ENCODE results near the gene TCF12.
A peak's percentile ranks its signal among the peaks of the same experiment; 100 is the strongest.

The TCF12 gene

GRCh38 chr15:57306944-57307411 lies 388.5 kb downstream of the TCF12 start:
- Histone ChIP-seq H2AFZ (ENCODE audit: low read length) (no peak overlapping the region), H3K27ac (ENCODE audit: low read depth, low read length, poor library complexity, severe bottlenecking) (no peak overlapping the region)
- TF ChIP-seq EZH2 (IDR thresholded peaks at IDR 0.05; ENCODE audit: borderline replicate concordance, low read length) (no peak), CTCF (IDR thresholded peaks at IDR 0.05; ENCODE audit: low read length) (no peak; the same call in 1 of the 2 replicates)

DNA sequence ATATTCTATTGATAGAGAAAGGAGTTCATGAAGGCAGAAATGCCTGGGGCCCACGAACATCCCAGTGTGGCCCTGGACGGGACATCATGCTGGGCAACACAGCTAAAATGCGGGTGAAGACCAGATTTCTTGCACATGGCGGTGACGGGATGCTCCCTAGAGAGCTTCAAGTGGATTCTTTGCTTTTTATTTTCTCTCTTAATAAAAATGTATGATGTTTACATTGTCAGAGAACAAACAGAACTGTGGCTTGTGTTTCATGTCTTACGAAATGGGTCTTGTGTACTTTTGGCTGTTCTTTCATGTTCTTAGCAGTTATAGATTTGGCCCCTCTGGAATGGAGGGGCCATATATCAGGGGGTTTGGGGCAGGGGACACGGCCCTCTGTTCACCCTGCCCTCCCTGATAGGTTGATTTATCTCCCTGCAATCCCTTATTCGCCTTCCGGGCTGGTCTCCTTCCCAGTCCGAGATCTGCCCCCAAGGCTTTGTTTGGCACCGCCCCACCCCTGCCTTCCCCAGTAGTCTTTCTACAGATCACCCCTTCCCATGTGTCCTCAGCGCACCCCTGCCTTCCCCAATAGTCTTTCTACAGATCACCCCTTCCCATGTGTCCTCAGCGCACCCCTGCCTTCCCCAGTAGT lies 389.2 kb downstream of the TCF12 start:
- Histone ChIP-seq H2AFZ (ENCODE audit: low read length) (no peak overlapping the region), H3K4me2 (ENCODE audit: low read length) (no peak overlapping the region), H3K9ac (ENCODE audit: low read length) (no peak overlapping the region), H3K4me1 (ENCODE audit: insufficient read depth, low read length, severe bottlenecking) (peaks cover 44% of the 10 kb centered on the region), H3K9me2 (ENCODE audit: low read depth, low read length) (no peaks in the 10 kb centered on the region), H3K9me3 (ENCODE audit: low read length) (no peaks in the 10 kb centered on the region), H3K27ac (ENCODE audit: low read depth, low read length, poor library complexity, severe bottlenecking) (no peak overlapping the region), H3F3A (ENCODE audit: insufficient read depth, low read length) (no peaks in the 10 kb centered on the region), H3K79me2 (ENCODE audit: insufficient read depth, low read length) (peaks cover 25% of the 10 kb centered on the region), H4K20me1 (ENCODE audit: insufficient read depth, low read length) (no peaks in the 10 kb centered on the region), H3K27me3 (ENCODE audit: insufficient read depth, low read length) (no peaks in the 10 kb centered on the region), H3K36me3 (ENCODE audit: insufficient read depth, low read length) (peaks cover 39% of the 10 kb centered on the region), H3K4me3 (ENCODE audit: low read depth, low read length, poor library complexity, severe bottlenecking) (no peak overlapping the region)
- TF ChIP-seq CTCF (IDR thresholded peaks at IDR 0.05; ENCODE audit: low read length) (no peak), EZH2 (IDR thresholded peaks at IDR 0.05; ENCODE audit: borderline replicate concordance, low read length) (no peak)

More at GRCh38 chr15:57306944-57307411, 388.5 kb downstream of the TCF12 start:
- Histone ChIP-seq H3F3A (ENCODE audit: insufficient read depth, low read length) (no peaks in the 10 kb centered on the region), H3K4me1 (ENCODE audit: insufficient read depth, low read length, severe bottlenecking) (peaks cover 44% of the 10 kb centered on the region), H3K36me3 (ENCODE audit: insufficient read depth, low read length) (peaks cover 46% of the 10 kb centered on the region), H3K9me2 (ENCODE audit: low read depth, low read length) (no peaks in the 10 kb centered on the region), H3K79me2 (ENCODE audit: insufficient read depth, low read length) (peaks cover 32% of the 10 kb centered on the region), H3K9ac (ENCODE audit: low read length) (peak overlapping the region; percentile 47; the same call in 1 of the 2 replicates), H3K9me3 (ENCODE audit: low read length) (no peaks in the 10 kb centered on the region), H3K4me2 (ENCODE audit: low read length) (peak overlapping the region; percentile 76), H4K20me1 (ENCODE audit: insufficient read depth, low read length) (no peaks in the 10 kb centered on the region), H3K4me3 (ENCODE audit: low read depth, low read length, poor library complexity, severe bottlenecking) (peak overlapping the region; percentile 56), H3K27me3 (ENCODE audit: insufficient read depth, low read length) (no peaks in the 10 kb centered on the region)

- no peak overlapping the region for H3K4me2 ChIP-seq (ENCODE audit: low read length)
- no peaks in the 10 kb centered on the region for H3K27me3 ChIP-seq (ENCODE audit: insufficient read depth, low read length)
- H3K9ac ChIP-seq (ENCODE audit: low read length) = no peak overlapping the region
- H3K79me2 ChIP-seq (ENCODE audit: insufficient read depth, low read length) = peaks cover 20% of the 10 kb centered on the region
- no peaks in the 10 kb centered on the region for H3K9me3 ChIP-seq (ENCODE audit: low read length)
- H4K20me1 ChIP-seq (ENCODE audit: insufficient read depth, low read length) = no peaks in the 10 kb centered on the region
- H3K36me3 ChIP-seq (ENCODE audit: insufficient read depth, low read length) = peaks cover 34% of the 10 kb centered on the region
- TF ChIP-seq EZH2 (IDR thresholded peaks at IDR 0.05; ENCODE audit: borderline replicate concordance, low read length) (no peak), CTCF (IDR thresholded peaks at IDR 0.05; ENCODE audit: low read length) (no peak)
- H3K9me2 ChIP-seq (ENCODE audit: low read depth, low read length) = no peaks in the 10 kb centered on the region
- H3K27ac ChIP-seq (ENCODE audit: low read depth, low read length, poor library complexity, severe bottlenecking) = no peak overlapping the region
- no peak overlapping the region for H3K4me3 ChIP-seq (ENCODE audit: low read depth, low read length, poor library complexity, severe bottlenecking)
- H3K4me1 ChIP-seq (ENCODE audit: insufficient read depth, low read length, severe bottlenecking) = peaks cover 39% of the 10 kb centered on the region
- no peaks in the 10 kb centered on the region for H3F3A ChIP-seq (ENCODE audit: insufficient read depth, low read length)
- H2AFZ ChIP-seq (ENCODE audit: low read length) = no peak overlapping the region
Measured at GRCh38 chr15:57308170-57308545, 389.7 kb downstream of the TCF12 start.
